K562 (cell line): ENCODE measurements around the gene FES. TPM values are rescaled to one million over a fixed set of nuclear protein-coding genes. Genes with fewer than 3 reads are reported as not detected.

Source experiments
- CHAMP1 ChIP-seq: fragments of 450-650 bp; IDR thresholded peaks from 2 replicates; pipeline ENCODE4 v1.6.1; 2016; ENCODE audit warnings: mild to moderate bottlenecking
- HMG20B ChIP-seq: fragments of 250-450 bp; sonication (Bioruptor Pico); IDR thresholded peaks from 2 replicates; pipeline ENCODE4 v1.5.0; 2021; ENCODE audit warnings: mild to moderate bottlenecking
- NFIX ChIP-seq: fragments of 250-450 bp; sonication (Bioruptor Pico); IDR thresholded peaks from 2 replicates; pipeline ENCODE4 v1.4.0; 2020; ENCODE audit warnings: low read depth, mild to moderate bottlenecking, moderate library complexity
- ZBTB5 ChIP-seq: fragments of 450-650 bp; IDR thresholded peaks from 2 replicates; pipeline ENCODE4 v1.6.1; 2017; ENCODE audit warnings: antibody characterized with exemption
- ZNF12 ChIP-seq: sonication (generic); formaldehyde crosslinking; IDR thresholded peaks from 2 replicates; pipeline ENCODE4 v1.4.0; 2020; ENCODE audit warnings: mild to moderate bottlenecking, missing genetic modification reagents
- ZNF41 ChIP-seq: fragments of 250-450 bp; sonication (Bioruptor Pico); conservative IDR thresholded peaks from 2 replicates; pipeline ENCODE4 v1.4.0; 2020; ENCODE audit warnings: mild to moderate bottlenecking
- ZNF449 ChIP-seq: fragments of 250-450 bp; sonication (Bioruptor Pico); IDR thresholded peaks from 2 replicates; pipeline ENCODE4 v1.8.0; 2022; ENCODE audit warnings: moderate library complexity, mild to moderate bottlenecking, inconsistent platforms
- polyA plus RNA-seq, 8 experiments: library from polyadenylated mRNA; depleted of rRNA in 4 of 8; stranded (reverse) in 5 of 8; unstranded in 3 of 8; fragments of >200 nt; fragmentation: Nextera tagmentation in 2 of 8; fragmentation: Illumina TruSeq in 1 of 8; extraction: Ambion mirVana in 2 of 8; extraction: Trizol in 1 of 8; gene quantifications; 2 replicates each; pipeline versions ENCODE4 v1.2.1 to v1.2.3, GENCODE V29; 2011 to 2014; ENCODE audit warnings: inconsistent platforms in 1 of 8, missing spikeins in 1 of 8
- total RNA-seq, 7 experiments: library from RNA; depleted of rRNA in 6 of 7; stranded (reverse); fragments of >200 nt in 6 of 7; fragmentation: Illumina TruSeq in 2 of 7; extraction: Trizol in 2 of 7; gene quantifications; 2 replicates each; pipeline versions ENCODE4 v1.2.1 to v1.2.3, GENCODE V29; 2011 to 2021; ENCODE audit warnings: low replicate concordance in 1 of 7
- TF ChIP-seq, protein P1 (sequence below): fragments of 250-450 bp; sonication (Bioruptor Pico); IDR thresholded peaks from 2 replicates; pipeline ENCODE4 v1.4.0; 2020; ENCODE audit warnings: mild to moderate bottlenecking, moderate library complexity, borderline replicate concordance
- TF ChIP-seq, protein P2 (sequence below): fragments of 450-650 bp; IDR thresholded peaks from 2 replicates; pipeline ENCODE4 v1.7.1; 2018; ENCODE audit warnings: mild to moderate bottlenecking, low read depth; ENCODE audit not compliant: partially characterized antibody

The FES gene
- total and polyA plus RNA-seq, 9 of the 15 experiments (the other 6 are each of a cell fraction or from before 2014, with no cell fraction given): 0.38 to 2.6 (median 0.82) TPM

DNA sequence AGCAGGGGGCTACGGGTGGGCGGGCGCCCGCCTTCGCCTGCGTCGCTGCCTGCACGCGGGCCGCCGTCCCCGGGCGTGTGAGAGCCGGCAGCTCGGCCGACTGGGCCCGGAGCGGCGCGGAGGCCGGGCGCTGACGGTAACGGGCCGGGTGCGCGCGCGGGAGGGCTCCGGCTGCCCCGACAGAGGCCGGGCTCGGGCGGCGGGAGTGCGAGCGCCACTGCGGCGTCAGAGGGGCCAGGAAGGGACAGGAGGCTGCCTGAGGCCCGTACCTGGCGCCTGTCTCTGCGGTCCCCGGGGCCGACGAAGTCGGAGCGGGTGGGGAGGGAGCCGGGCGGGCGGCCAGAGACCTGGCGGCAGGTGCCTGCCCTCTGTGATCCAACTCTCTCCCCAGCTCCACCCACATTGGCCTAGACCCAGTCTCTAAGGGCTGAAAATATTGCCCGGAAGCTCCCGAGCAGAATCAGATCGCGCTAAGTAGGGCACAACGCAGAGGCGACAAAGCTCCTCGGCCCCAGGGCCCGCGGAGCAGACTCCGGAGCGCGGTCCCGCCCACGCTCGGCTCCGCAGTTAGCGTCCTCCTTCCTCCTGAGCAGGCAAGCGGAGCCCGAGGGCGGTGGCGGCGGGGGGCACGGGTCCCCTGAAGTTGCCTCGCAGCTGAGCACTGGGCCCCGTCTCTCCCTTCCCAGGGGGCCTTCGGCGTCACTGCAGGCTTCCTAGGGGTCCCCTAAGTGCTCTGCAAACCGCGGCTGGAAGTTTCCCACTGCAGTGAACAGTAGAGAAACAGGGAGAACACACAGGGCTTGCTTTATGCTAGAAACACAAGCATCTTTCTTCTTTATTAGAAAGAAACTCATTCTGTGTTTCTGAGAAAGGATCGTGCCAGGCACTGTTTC is 18.8 kb downstream of the FES start, which contains the start of gene MAN2A2 (continued):
- TF ChIP-seq CHAMP1: no peak
- TF ChIP-seq, protein P1, sequence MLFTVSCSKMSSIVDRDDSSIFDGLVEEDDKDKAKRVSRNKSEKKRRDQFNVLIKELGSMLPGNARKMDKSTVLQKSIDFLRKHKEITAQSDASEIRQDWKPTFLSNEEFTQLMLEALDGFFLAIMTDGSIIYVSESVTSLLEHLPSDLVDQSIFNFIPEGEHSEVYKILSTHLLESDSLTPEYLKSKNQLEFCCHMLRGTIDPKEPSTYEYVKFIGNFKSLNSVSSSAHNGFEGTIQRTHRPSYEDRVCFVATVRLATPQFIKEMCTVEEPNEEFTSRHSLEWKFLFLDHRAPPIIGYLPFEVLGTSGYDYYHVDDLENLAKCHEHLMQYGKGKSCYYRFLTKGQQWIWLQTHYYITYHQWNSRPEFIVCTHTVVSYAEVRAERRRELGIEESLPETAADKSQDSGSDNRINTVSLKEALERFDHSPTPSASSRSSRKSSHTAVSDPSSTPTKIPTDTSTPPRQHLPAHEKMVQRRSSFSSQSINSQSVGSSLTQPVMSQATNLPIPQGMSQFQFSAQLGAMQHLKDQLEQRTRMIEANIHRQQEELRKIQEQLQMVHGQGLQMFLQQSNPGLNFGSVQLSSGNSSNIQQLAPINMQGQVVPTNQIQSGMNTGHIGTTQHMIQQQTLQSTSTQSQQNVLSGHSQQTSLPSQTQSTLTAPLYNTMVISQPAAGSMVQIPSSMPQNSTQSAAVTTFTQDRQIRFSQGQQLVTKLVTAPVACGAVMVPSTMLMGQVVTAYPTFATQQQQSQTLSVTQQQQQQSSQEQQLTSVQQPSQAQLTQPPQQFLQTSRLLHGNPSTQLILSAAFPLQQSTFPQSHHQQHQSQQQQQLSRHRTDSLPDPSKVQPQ (CRISPR knock-in tag): no peak
- TF ChIP-seq HMG20B (CRISPR knock-in tag): no peak
- no peak for TF ChIP-seq ZNF41 (CRISPR knock-in tag)
- no peak for TF ChIP-seq ZBTB5
- TF ChIP-seq ZNF449: no peak
- TF ChIP-seq, protein P2, sequence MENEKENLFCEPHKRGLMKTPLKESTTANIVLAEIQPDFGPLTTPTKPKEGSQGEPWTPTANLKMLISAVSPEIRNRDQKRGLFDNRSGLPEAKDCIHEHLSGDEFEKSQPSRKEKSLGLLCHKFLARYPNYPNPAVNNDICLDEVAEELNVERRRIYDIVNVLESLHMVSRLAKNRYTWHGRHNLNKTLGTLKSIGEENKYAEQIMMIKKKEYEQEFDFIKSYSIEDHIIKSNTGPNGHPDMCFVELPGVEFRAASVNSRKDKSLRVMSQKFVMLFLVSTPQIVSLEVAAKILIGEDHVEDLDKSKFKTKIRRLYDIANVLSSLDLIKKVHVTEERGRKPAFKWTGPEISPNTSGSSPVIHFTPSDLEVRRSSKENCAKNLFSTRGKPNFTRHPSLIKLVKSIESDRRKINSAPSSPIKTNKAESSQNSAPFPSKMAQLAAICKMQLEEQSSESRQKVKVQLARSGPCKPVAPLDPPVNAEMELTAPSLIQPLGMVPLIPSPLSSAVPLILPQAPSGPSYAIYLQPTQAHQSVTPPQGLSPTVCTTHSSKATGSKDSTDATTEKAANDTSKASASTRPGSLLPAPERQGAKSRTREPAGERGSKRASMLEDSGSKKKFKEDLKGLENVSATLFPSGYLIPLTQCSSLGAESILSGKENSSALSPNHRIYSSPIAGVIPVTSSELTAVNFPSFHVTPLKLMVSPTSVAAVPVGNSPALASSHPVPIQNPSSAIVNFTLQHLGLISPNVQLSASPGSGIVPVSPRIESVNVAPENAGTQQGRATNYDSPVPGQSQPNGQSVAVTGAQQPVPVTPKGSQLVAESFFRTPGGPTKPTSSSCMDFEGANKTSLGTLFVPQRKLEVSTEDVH: no peak
- TF ChIP-seq ZNF12 (CRISPR knock-in tag): no peak
- no peak for TF ChIP-seq NFIX (CRISPR knock-in tag)
